Neural progenitor cell (in vitro differentiated cells): ENCODE data around the gene ADRA2C. TPM values are rescaled to one million over a fixed set of nuclear protein-coding genes. Genes with fewer than 3 reads are reported as not detected.

Experiments used
- DNase-seq: peaks from one replicate; pipeline ENCODE4 v3.0.0-alpha.2; 2016; ENCODE audit warnings: low spot score
- H2AFZ ChIP-seq: fragments of 200-600 bp; sonication (generic); replicated peaks from 2 replicates; pipeline ENCODE4 v1.6.1; 2016; ENCODE audit warnings: antibody characterized with exemption
- H3F3A ChIP-seq: fragments of 200-600 bp; sonication (generic); 2 replicates; pipeline ENCODE4 v1.6.1; 2016; ENCODE audit warnings: antibody characterized with exemption, low read depth
- H3K27ac ChIP-seq: fragments of 200-600 bp; sonication (generic); 2 replicates; pipeline ENCODE4 v1.5.1; 2016; ENCODE audit warnings: mild to moderate bottlenecking
- H3K27me3 ChIP-seq: fragments of 200-600 bp; sonication (generic); 2 replicates; pipeline ENCODE4 v1.6.1; 2016; ENCODE audit warnings: mild to moderate bottlenecking, moderate library complexity
- H3K36me3 ChIP-seq: fragments of 200-600 bp; sonication (generic); 2 replicates; pipeline ENCODE4 v1.5.1; 2016
- H3K4me1 ChIP-seq: fragments of 200-600 bp; sonication (generic); 2 replicates; pipeline ENCODE4 v1.6.1; 2016; ENCODE audit warnings: mixed run types
- H3K4me2 ChIP-seq: fragments of 200-600 bp; sonication (generic); 2 replicates; pipeline ENCODE4 v1.6.1; 2016
- H3K4me3 ChIP-seq: fragments of 200-600 bp; sonication (generic); 2 replicates; pipeline ENCODE4 v1.5.1; 2016
- H3K79me2 ChIP-seq: fragments of 200-600 bp; sonication (generic); 2 replicates; pipeline ENCODE4 v1.6.1; 2016; ENCODE audit warnings: low read depth
- H3K9ac ChIP-seq: fragments of 200-600 bp; sonication (generic); 2 replicates; pipeline ENCODE4 v1.6.1; 2016
- H3K9me3 ChIP-seq: fragments of 200-600 bp; sonication (generic); 2 replicates; pipeline ENCODE4 v1.5.1; 2016; ENCODE audit warnings: low read depth
- H4K20me1 ChIP-seq: fragments of 200-600 bp; sonication (generic); 2 replicates; pipeline ENCODE4 v1.6.1; 2016; ENCODE audit warnings: low read depth
- H3K27ac Mint-ChIP-seq: 3 replicates; pipeline ENCODE4 v1.8.0; 2021; ENCODE audit warnings: mixed read lengths
- H3K27me3 Mint-ChIP-seq: 2 replicates; pipeline ENCODE4 v1.8.0; 2022; ENCODE audit warnings: low read depth, mild to moderate bottlenecking, inconsistent platforms, moderate library complexity, mixed read lengths; ENCODE audit not compliant: insufficient read depth
- H3K36me3 Mint-ChIP-seq: 3 replicates; pipeline ENCODE4 v1.8.0; 2021; ENCODE audit warnings: mixed read lengths
- H3K4me1 Mint-ChIP-seq: 3 replicates; pipeline ENCODE4 v1.8.0; 2021; ENCODE audit warnings: mixed read lengths
- H3K4me3 Mint-ChIP-seq: 3 replicates; pipeline ENCODE4 v1.8.0; 2021; ENCODE audit warnings: mild to moderate bottlenecking, moderate library complexity, mixed read lengths
- H3K9me3 Mint-ChIP-seq: 3 replicates; pipeline ENCODE4 v1.8.0; 2020; ENCODE audit warnings: mixed read lengths
- CTCF ChIP-seq: fragments of 200-600 bp; sonication (generic); IDR thresholded peaks from 2 replicates; pipeline ENCODE4 v1.5.1; 2017; ENCODE audit warnings: antibody characterized with exemption, mild to moderate bottlenecking
- EZH2 ChIP-seq: fragments of 200-600 bp; sonication (generic); IDR thresholded peaks from 2 replicates; pipeline ENCODE4 v1.6.1; 2017; ENCODE audit warnings: antibody characterized with exemption, mild to moderate bottlenecking, moderate library complexity
- EZH2phosphoT487 ChIP-seq: fragments of 200-600 bp; sonication (generic); IDR thresholded peaks from 2 replicates; pipeline ENCODE4 v1.6.1; 2017; ENCODE audit warnings: antibody characterized with exemption
- total RNA-seq: library from RNA; depleted of rRNA; stranded (reverse); fragments of >200 nt; gene quantifications from 2 replicates; pipeline ENCODE4 v1.2.3, GENCODE V29; 2015; ENCODE audit warnings: low replicate concordance

ADRA2C gene
- total RNA-seq, 1 donor from 2014 or later: 2.5 TPM

GRCh38 chr4:3749081-3749480, 17.1 kb upstream of the ADRA2C start:
- no peaks in the 10 kb centered on the region for H3K9me3 Mint-ChIP-seq
- Histone ChIP-seq H3K4me2 (no peak overlapping the region), H3F3A (peaks cover 23% of the 10 kb centered on the region), H3K36me3 (no peaks in the 10 kb centered on the region), H4K20me1 (peaks cover 3% of the 10 kb centered on the region), H3K4me3 (no peak overlapping the region), H3K27me3 (peaks cover 52% of the 10 kb centered on the region), H2AFZ (no peak overlapping the region), H3K79me2 (no peaks in the 10 kb centered on the region), H3K9me3 (no peaks in the 10 kb centered on the region), H3K27ac (no peak overlapping the region), H3K4me1 (peaks cover 28% of the 10 kb centered on the region), H3K9ac (no peak overlapping the region)
- H3K36me3 Mint-ChIP-seq: no peaks in the 10 kb centered on the region
- DNase-seq: no peak
- TF ChIP-seq CTCF (no peak), EZH2 (no peak), EZH2phosphoT487 (no peak)
- peaks cover 32% of the 10 kb centered on the region for H3K27me3 Mint-ChIP-seq
- no peak overlapping the region for H3K27ac Mint-ChIP-seq
- no peak overlapping the region for H3K4me3 Mint-ChIP-seq
- peaks cover 30% of the 10 kb centered on the region for H3K4me1 Mint-ChIP-seq

- H3K27me3 ChIP-seq: peaks cover 42% of the 10 kb centered on the region
- Mint-ChIP-seq H3K27me3 (peaks cover 32% of the 10 kb centered on the region), H3K4me3 (no peak overlapping the region), H3K36me3 (no peaks in the 10 kb centered on the region), H3K4me1 (peaks cover 21% of the 10 kb centered on the region), H3K9me3 (peaks cover 9% of the 10 kb centered on the region), H3K27ac (no peak overlapping the region)
- peaks cover 21% of the 10 kb centered on the region for H3F3A ChIP-seq
- H4K20me1 ChIP-seq: peaks cover 3% of the 10 kb centered on the region
- H3K27ac ChIP-seq: no peak overlapping the region
- DNase-seq: no peak
- no peaks in the 10 kb centered on the region for H3K9me3 ChIP-seq
- H3K79me2 ChIP-seq: no peaks in the 10 kb centered on the region
- TF ChIP-seq EZH2 (no peak), CTCF (no peak), EZH2phosphoT487 (no peak)
- no peak overlapping the region for H2AFZ ChIP-seq
- H3K36me3 ChIP-seq: no peaks in the 10 kb centered on the region
- no peak overlapping the region for H3K4me2 ChIP-seq
- no peak overlapping the region for H3K4me3 ChIP-seq
- no peak overlapping the region for H3K9ac ChIP-seq
- H3K4me1 ChIP-seq: peaks cover 19% of the 10 kb centered on the region
These were observed 15.9 kb upstream of the ADRA2C start for GRCh38 chr4:3750334-3750733.

GRCh38 chr4:3752022-3752421, 14.2 kb upstream of the ADRA2C start:
- no peak overlapping the region for H2AFZ ChIP-seq
- H3K27ac ChIP-seq: no peak overlapping the region
- H3K9ac ChIP-seq: no peak overlapping the region
- H3K27me3 ChIP-seq: peaks cover 28% of the 10 kb centered on the region
- peaks cover 9% of the 10 kb centered on the region for H3K4me1 ChIP-seq
- Mint-ChIP-seq H3K27me3 (peaks cover 26% of the 10 kb centered on the region), H3K36me3 (no peaks in the 10 kb centered on the region), H3K4me1 (peaks cover 12% of the 10 kb centered on the region), H3K9me3 (peaks cover 13% of the 10 kb centered on the region), H3K4me3 (no peak overlapping the region), H3K27ac (no peak overlapping the region)
- H3K4me3 ChIP-seq: no peak overlapping the region
- H3K9me3 ChIP-seq: no peaks in the 10 kb centered on the region
- H3K36me3 ChIP-seq: no peaks in the 10 kb centered on the region
- H3K4me2 ChIP-seq: no peak overlapping the region
- H3F3A ChIP-seq: peaks cover 7% of the 10 kb centered on the region
- no peak for DNase-seq
- H3K79me2 ChIP-seq: no peaks in the 10 kb centered on the region
- no peak for TF ChIP-seq EZH2phosphoT487
- no peak for TF ChIP-seq EZH2
- TF ChIP-seq CTCF: no peak
- H4K20me1 ChIP-seq: no peaks in the 10 kb centered on the region
